HEK293 (cell line): ENCODE data around the gene TRAPPC2L.
A peak's percentile ranks its signal among the peaks of the same experiment; 100 is the strongest.

Experiments used
- BCL11A ChIP-seq: fragments of 450-650 bp; formaldehyde crosslinking; IDR thresholded peaks from 2 replicates; pipeline ENCODE4 v1.5.1; 2016; ENCODE audit warnings: low read depth, missing biosample characterization, missing genetic modification characterization
- EGR2 ChIP-seq: fragments of 450-650 bp; formaldehyde crosslinking; IDR thresholded peaks from 2 replicates; pipeline ENCODE4 v1.5.1; 2016; ENCODE audit warnings: low read depth, missing biosample characterization, missing genetic modification characterization
- HOXC10 ChIP-seq: sonication (generic); formaldehyde crosslinking; IDR thresholded peaks from 2 replicates; pipeline ENCODE4 v1.8.1; 2023; ENCODE audit warnings: mild to moderate bottlenecking, missing genetic modification reagents
- HOXD13 ChIP-seq: sonication (generic); formaldehyde crosslinking; IDR thresholded peaks from 2 replicates; pipeline ENCODE4 v1.8.0; 2022; ENCODE audit warnings: missing genetic modification reagents, borderline replicate concordance
- INSM2 ChIP-seq: fragments of 450-650 bp; formaldehyde crosslinking; IDR thresholded peaks from 2 replicates; pipeline ENCODE4 v1.5.1; 2016; ENCODE audit warnings: missing biosample characterization, missing genetic modification characterization
- PATZ1 ChIP-seq: fragments of 450-650 bp; formaldehyde crosslinking; IDR thresholded peaks from 2 replicates; pipeline ENCODE4 v1.5.1; 2016; ENCODE audit warnings: missing biosample characterization, missing genetic modification characterization
- PRDM1 ChIP-seq: fragments of 450-650 bp; formaldehyde crosslinking; IDR thresholded peaks from 2 replicates; pipeline ENCODE4; 2016; ENCODE audit warnings: missing biosample characterization, missing genetic modification characterization
- PRDM4 ChIP-seq: fragments of 450-650 bp; formaldehyde crosslinking; IDR thresholded peaks from 2 replicates; pipeline ENCODE4 v1.5.1; 2017; ENCODE audit warnings: missing biosample characterization, missing genetic modification characterization
- SCRT2 ChIP-seq: fragments of 450-650 bp; formaldehyde crosslinking; IDR thresholded peaks from 2 replicates; pipeline ENCODE4 v1.5.1; 2016; ENCODE audit warnings: missing biosample characterization, missing genetic modification characterization
- SETDB1 ChIP-seq: IDR thresholded peaks from one replicate; pipeline ENCODE4 v1.6.1; 2017; ENCODE audit warnings: mild to moderate bottlenecking, low read length, moderate library complexity, mixed read lengths; ENCODE audit not compliant: insufficient read length
- ZBTB49 ChIP-seq: fragments of 450-650 bp; formaldehyde crosslinking; IDR thresholded peaks from 2 replicates; pipeline ENCODE4 v1.5.1; 2016; ENCODE audit warnings: missing biosample characterization, missing genetic modification characterization, low read depth
- ZBTB8A ChIP-seq: fragments of 450-650 bp; formaldehyde crosslinking; IDR thresholded peaks from 2 replicates; pipeline ENCODE4 v1.5.1; 2016; ENCODE audit warnings: missing biosample characterization, missing genetic modification characterization
- ZFHX2 ChIP-seq: fragments of 450-650 bp; formaldehyde crosslinking; conservative IDR thresholded peaks from 2 replicates; pipeline ENCODE4 v1.5.1; 2016; ENCODE audit warnings: missing biosample characterization, missing genetic modification characterization
- ZFP41 ChIP-seq: fragments of 450-650 bp; formaldehyde crosslinking; IDR thresholded peaks from 2 replicates; pipeline ENCODE4 v1.5.1; 2016; ENCODE audit warnings: missing biosample characterization, missing genetic modification characterization, borderline replicate concordance
- ZNF174 ChIP-seq: fragments of 450-650 bp; formaldehyde crosslinking; IDR thresholded peaks from 2 replicates; pipeline ENCODE4 v1.5.0; 2017; ENCODE audit warnings: missing biosample characterization, mild to moderate bottlenecking, missing genetic modification characterization
- ZNF175 ChIP-seq: fragments of 450-650 bp; formaldehyde crosslinking; IDR thresholded peaks from 2 replicates; pipeline ENCODE4 v1.5.1; 2016; ENCODE audit warnings: missing biosample characterization, missing genetic modification characterization
- ZNF19 ChIP-seq: fragments of 450-650 bp; formaldehyde crosslinking; IDR thresholded peaks from 2 replicates; pipeline ENCODE4; 2016; ENCODE audit warnings: missing biosample characterization, missing genetic modification characterization, low read depth
- ZNF202 ChIP-seq: fragments of 450-650 bp; formaldehyde crosslinking; IDR thresholded peaks from 2 replicates; pipeline ENCODE4 v1.5.1; 2016; ENCODE audit warnings: missing biosample characterization, missing genetic modification characterization, borderline replicate concordance
- ZNF24 ChIP-seq: fragments of 450-650 bp; formaldehyde crosslinking; IDR thresholded peaks from 2 replicates; pipeline ENCODE4 v1.5.1; 2016; ENCODE audit warnings: missing biosample characterization, missing genetic modification characterization
- ZNF26 ChIP-seq: fragments of 450-650 bp; formaldehyde crosslinking; IDR thresholded peaks from 2 replicates; pipeline ENCODE4 v1.5.1; 2016; ENCODE audit warnings: missing biosample characterization, missing genetic modification characterization
- ZNF311 ChIP-seq: fragments of 450-650 bp; formaldehyde crosslinking; IDR thresholded peaks from 2 replicates; pipeline ENCODE4 v1.5.1; 2017; ENCODE audit warnings: missing biosample characterization, missing genetic modification characterization, borderline replicate concordance
- ZNF324 ChIP-seq: fragments of 450-650 bp; formaldehyde crosslinking; IDR thresholded peaks from 2 replicates; pipeline ENCODE4 v1.5.1; 2016; ENCODE audit warnings: missing biosample characterization, missing genetic modification characterization
- ZNF404 ChIP-seq: fragments of 450-650 bp; formaldehyde crosslinking; IDR thresholded peaks from 2 replicates; pipeline ENCODE4 v1.5.1; 2017; ENCODE audit warnings: missing biosample characterization, missing genetic modification characterization
- ZNF423 ChIP-seq: fragments of 450-650 bp; formaldehyde crosslinking; IDR thresholded peaks from 2 replicates; pipeline ENCODE4 v1.5.1; 2016; ENCODE audit warnings: missing biosample characterization, missing genetic modification characterization
- ZNF544 ChIP-seq: fragments of 450-650 bp; formaldehyde crosslinking; IDR thresholded peaks from 2 replicates; pipeline ENCODE4 v1.5.0; 2017; ENCODE audit warnings: missing biosample characterization, missing genetic modification characterization
- ZNF555 ChIP-seq: fragments of 450-650 bp; formaldehyde crosslinking; conservative IDR thresholded peaks from 2 replicates; pipeline ENCODE4 v1.5.1; 2017; ENCODE audit warnings: missing biosample characterization, mild to moderate bottlenecking, missing genetic modification characterization, inconsistent platforms
- ZNF560 ChIP-seq: fragments of 450-650 bp; formaldehyde crosslinking; IDR thresholded peaks from 2 replicates; pipeline ENCODE4 v1.5.1; 2017; ENCODE audit warnings: missing biosample characterization, missing genetic modification characterization, borderline replicate concordance
- ZSCAN30 ChIP-seq: fragments of 450-650 bp; IDR thresholded peaks from 2 replicates; pipeline ENCODE4 v1.5.1; 2018; ENCODE audit warnings: missing biosample characterization, mild to moderate bottlenecking, missing genetic modification characterization, moderate library complexity

TRAPPC2L gene

GRCh38 chr16:88811769-88812512 is 45.0 kb upstream of the TRAPPC2L start, which contains the start of gene APRT (continued):
- TF ChIP-seq PATZ1 (tag by site-specific recombination): no peak; the same call in 1 of the 2 replicates
- no peak for TF ChIP-seq ZNF423 (tag by site-specific recombination)
- no peak for TF ChIP-seq SETDB1
- TF ChIP-seq HOXD13 (CRISPR knock-in tag): no peak
- no peak for TF ChIP-seq ZNF555 (tag by site-specific recombination)
- peak; percentile 98 for TF ChIP-seq ZFHX2 (tag by site-specific recombination)
- no peak for TF ChIP-seq ZSCAN30 (tag by site-specific recombination)
- peak; percentile 71 for TF ChIP-seq ZNF404 (tag by site-specific recombination)
- TF ChIP-seq ZNF202 (tag by site-specific recombination): no peak
- peak; percentile 73 for TF ChIP-seq ZBTB8A (tag by site-specific recombination)
- TF ChIP-seq HOXC10 (CRISPR knock-in tag): no peak
- no peak for TF ChIP-seq INSM2
- TF ChIP-seq ZNF19 (tag by site-specific recombination): no peak
- no peak for TF ChIP-seq ZNF544 (tag by site-specific recombination)
- TF ChIP-seq ZNF24: peak; percentile 50; the same call in 1 of the 2 replicates
- no peak for TF ChIP-seq ZFP41 (tag by site-specific recombination)
- no peak for TF ChIP-seq ZNF26
- TF ChIP-seq EGR2 (tag by site-specific recombination): peak; percentile 97
- TF ChIP-seq SCRT2 (tag by site-specific recombination): no peak
- TF ChIP-seq ZNF560: no peak
- TF ChIP-seq PRDM4 (tag by site-specific recombination): no peak; the same call in 1 of the 2 replicates
- TF ChIP-seq ZNF175 (tag by site-specific recombination): no peak
- no peak for TF ChIP-seq ZBTB49 (tag by site-specific recombination)
- TF ChIP-seq ZNF311: 0 out of 2 replicates have a peak, but pooled peaks have one; percentile 52
- TF ChIP-seq ZNF174: no peak
- 0 out of 2 replicates have a peak, but pooled peaks have one; percentile 47 for TF ChIP-seq ZNF324 (tag by site-specific recombination)
- TF ChIP-seq BCL11A (tag by site-specific recombination): 0 out of 2 replicates have a peak, but pooled peaks have one; percentile 35
- TF ChIP-seq PRDM1: no peak
